ENCODE measurements around the gene DLG5. TPM values are rescaled to one million over a fixed set of nuclear protein-coding genes. Genes with fewer than 3 reads are reported as not detected.

The DLG5 gene
- total and polyA plus RNA-seq, 9 of the 15 experiments (the other 6 are each of a cell fraction or from before 2014, with no cell fraction given) = 1.4 to 26.8 (median 11.2) TPM

GRCh38 chr10:77955136-77955535, 28.6 kb upstream of the DLG5 start:
- no peak for DNase-seq (ENCODE audit: extremely low read depth in 1 of 4, low spot score in 3 of 4)
- no peaks in the 10 kb centered on the region for H3K36me3 ChIP-seq (ENCODE audit: control insufficient read depth, insufficient read depth, low read length)
- no peak overlapping the region for H3K4me3 ChIP-seq
- 48% methylated on average over 1 of the region's 1 CpG for WGBS (ENCODE audit: insufficient coverage, low coverage, missing lambda C conversion rate)
- FAIRE-seq = no peak
- H3K27ac ChIP-seq (ENCODE audit: extremely low read depth, low read depth, low read length) = no peak overlapping the region
- no peak for ATAC-seq
- no peaks in the 10 kb centered on the region for H4K20me1 ChIP-seq (replicated peaks; ENCODE audit: control insufficient read depth, insufficient read depth, low read length)
- H3K79me2 ChIP-seq (ENCODE audit: control insufficient read depth, insufficient read depth, low read length) = no peaks in the 10 kb centered on the region
- H3K9me3 ChIP-seq (replicated peaks; ENCODE audit: control insufficient read depth, insufficient read depth, low read depth, low read length) = 0 out of 2 replicates have a peak, but pooled peaks cover 12% of the 10 kb centered on the region
- H3K4me1 ChIP-seq (replicated peaks in 1 of 2; ENCODE audit: control insufficient read depth in 2 of 2, insufficient read depth in 2 of 2, low read length in 2 of 2) = no peaks in the 10 kb centered on the region; a peak in 1 of 5 replicates
- H3K9ac ChIP-seq (ENCODE audit: insufficient read depth in 1 of 2, low read depth in 2 of 2, low read length in 2 of 2) = no peak overlapping the region
- H3K4me2 ChIP-seq (ENCODE audit: insufficient read depth, low read length) = no peak overlapping the region
- peak overlapping the region; percentile 49; the same call in 1 of the 2 replicates for H2AFZ ChIP-seq (ENCODE audit: low read depth, low read length)
- intact Hi-C loops (cut with micrococcal nuclease) = no loop called here
- no TSS peak for BruUV-seq (replicated peaks)
- in situ Hi-C loops (cut with MboI) = no loop called here
- ChIA-PET POLR2A (interaction anchor here (0.6 to 2.4 kb wide), 4 partner anchors 9 to 198 kb away, joined by 3 to 6 read pairs (median 4); no protein-coding TSS in a partner anchor), CTCF (ENCODE audit: low intra/inter-chr PET ratio) (no interaction called here)
- TF ChIP-seq POLR2B (IDR thresholded peaks at IDR 0.05; ENCODE audit: low read depth, partially characterized antibody) = no peak
- no peaks in the 10 kb centered on the region for H3K9me1 ChIP-seq (ENCODE audit: control insufficient read depth, insufficient read depth, low read length)
- no peaks in the 10 kb centered on the region for H3K27me3 ChIP-seq (ENCODE audit: control insufficient read depth in 2 of 2, insufficient read depth in 2 of 2, low read length in 2 of 2)

- 0 out of 4 replicates have a peak overlapping the region, but pooled peaks of 1 of the 2 experiments have one; percentile 37 for H3K9ac ChIP-seq (ENCODE audit: insufficient read depth in 1 of 2, low read depth in 2 of 2, low read length in 2 of 2)
- H3K4me2 ChIP-seq (ENCODE audit: insufficient read depth, low read length) = no peak overlapping the region
- ChIA-PET POLR2A (interaction anchor here (0.6 to 1.1 kb wide), 3 partner anchors 10 to 113 kb away, joined by 3 read pairs; no protein-coding TSS in a partner anchor), CTCF (ENCODE audit: low intra/inter-chr PET ratio) (no interaction called here)
- in situ Hi-C loops (cut with MboI) (no loop called here), intact Hi-C loops (cut with micrococcal nuclease) (no loop called here)
- peak; percentile 72 for ATAC-seq
- no peak overlapping the region for H3K27ac ChIP-seq (ENCODE audit: extremely low read depth, low read depth, low read length)
- H3K79me2 ChIP-seq (ENCODE audit: control insufficient read depth, insufficient read depth, low read length) = no peaks in the 10 kb centered on the region
- 14% methylated on average over 7 of the region's 7 CpGs for WGBS (ENCODE audit: insufficient coverage, low coverage, missing lambda C conversion rate)
- no peaks in the 10 kb centered on the region for H3K36me3 ChIP-seq (ENCODE audit: control insufficient read depth, insufficient read depth, low read length)
- no peaks in the 10 kb centered on the region for H3K9me1 ChIP-seq (ENCODE audit: control insufficient read depth, insufficient read depth, low read length)
- no peaks in the 10 kb centered on the region for H3K27me3 ChIP-seq (ENCODE audit: control insufficient read depth in 2 of 2, insufficient read depth in 2 of 2, low read length in 2 of 2)
- peak overlapping the region; percentile 51; the same call in 1 of the 2 replicates for H2AFZ ChIP-seq (ENCODE audit: low read depth, low read length)
- no peak for FAIRE-seq
- BruUV-seq (replicated peaks) = no TSS peak
- no peak overlapping the region for H3K4me3 ChIP-seq
- H3K4me1 ChIP-seq (replicated peaks in 1 of 2; ENCODE audit: control insufficient read depth in 2 of 2, insufficient read depth in 2 of 2, low read length in 2 of 2) = peaks cover 0 to 4% of the 10 kb centered on the region in 2 experiments; a peak in 1 of 5 replicates
- H4K20me1 ChIP-seq (replicated peaks; ENCODE audit: control insufficient read depth, insufficient read depth, low read length) = no peaks in the 10 kb centered on the region
- 0 out of 2 replicates have a peak, but pooled peaks cover 12% of the 10 kb centered on the region for H3K9me3 ChIP-seq (replicated peaks; ENCODE audit: control insufficient read depth, insufficient read depth, low read depth, low read length)
- DNase-seq (ENCODE audit: extremely low read depth in 1 of 4, low spot score in 3 of 4) = no peak
- TF ChIP-seq SPI1 (IDR thresholded peaks at IDR 0.05; ENCODE audit: borderline replicate concordance, low read depth, low read length) = peak; percentile 29; the same call in 1 of the 2 replicates
- TF ChIP-seq ATF3 (IDR thresholded peaks at IDR 0.05) = peak; percentile 21; the same call in 1 of the 2 replicates
- no peak for TF ChIP-seq ATF3 (CRISPR knock-in tag; conservative IDR thresholded peaks at IDR 0.05)
- TF ChIP-seq HMG20B (CRISPR knock-in tag; IDR thresholded peaks at IDR 0.05) = no peak
- no peak for TF ChIP-seq HMGXB4 (CRISPR knock-in tag; IDR thresholded peaks at IDR 0.05)
- TF ChIP-seq ZNF583 (CRISPR knock-in tag; IDR thresholded peaks at IDR 0.05) = no peak
- TF ChIP-seq ZBTB2 (IDR thresholded peaks at IDR 0.05) = no peak
- no peak for TF ChIP-seq NONO (IDR thresholded peaks at IDR 0.05; ENCODE audit: low read depth in 2 of 2, low read length in 1 of 2)
- peak; percentile 28; the same call in 1 of the 2 replicates for TF ChIP-seq SMARCA4 (IDR thresholded peaks at IDR 0.05)
- no peak for TF ChIP-seq E2F3 (CRISPR knock-in tag; IDR thresholded peaks at IDR 0.05)
- TF ChIP-seq SRSF3 (IDR thresholded peaks at IDR 0.05; ENCODE audit: insufficient read depth, low read length) = no peak
- TF ChIP-seq HLTF (IDR thresholded peaks at IDR 0.05) = no peak
Observed at GRCh38 chr10:77949167-77949566, 22.6 kb upstream of the DLG5 start.
